HCEC 1CT (cell line): Measurements from ENCODE around the gene ANKRD53.

Experiments used
- DNase-seq: peaks from one replicate; pipeline ENCODE4 v3.0.0-alpha.2; 2017

The ANKRD53 gene

GRCh38 chr2:70967189-70967588, 11.2 kb upstream of the ANKRD53 start:
- DNase-seq = no peak

- DNase-seq = no peak
Observed at GRCh38 chr2:70974592-70974991, 3.8 kb upstream of the ANKRD53 start.

GRCh38 chr2:70975237-70975636, 3.2 kb upstream of the ANKRD53 start:
- no peak for DNase-seq

GRCh38 chr2:70977605-70978205, 725 bp upstream of the ANKRD53 start:
- DNase-seq = peak; percentile 83

GRCh38 chr2:70979180-70979488, 704 bp downstream of the ANKRD53 start:
- no peak for DNase-seq

GRCh38 chr2:70979626-70980025, 1.2 kb downstream of the ANKRD53 start:
- no peak for DNase-seq

- no peak for DNase-seq
Observed at GRCh38 chr2:70981421-70981820, 3.0 kb downstream of the ANKRD53 start.

- DNase-seq = no peak
Observed at GRCh38 chr2:70981866-70982810, 3.7 kb downstream of the ANKRD53 start.

GRCh38 chr2:70982971-70983370, 4.5 kb downstream of the ANKRD53 start:
- no peak for DNase-seq

GRCh38 chr2:70983506-70984227, 5.2 kb downstream of the ANKRD53 start:
- no peak for DNase-seq

GRCh38 chr2:70984228-70984575, 5.8 kb downstream of the ANKRD53 start:
- no peak for DNase-seq

- peak; percentile 5 for DNase-seq
Observed at GRCh38 chr2:70984576-70985282, 6.3 kb downstream of the ANKRD53 start.

GRCh38 chr2:70985283-70985688, 6.9 kb downstream of the ANKRD53 start:
- DNase-seq = no peak

- no peak for DNase-seq
Observed at GRCh38 chr2:70985956-70986355, 7.5 kb downstream of the ANKRD53 start.

GRCh38 chr2:70986499-70987189, 8.2 kb downstream of the ANKRD53 start:
- no peak for DNase-seq

- DNase-seq = no peak
Observed at GRCh38 chr2:70987386-70987785, 9.0 kb downstream of the ANKRD53 start.

- no peak for DNase-seq
Observed at GRCh38 chr2:70988151-70988550, 9.7 kb downstream of the ANKRD53 start.

GRCh38 chr2:70988726-70989648, 10.6 kb downstream of the ANKRD53 start:
- no peak for DNase-seq

- DNase-seq = no peak
Observed at GRCh38 chr2:70990216-70990615, 11.8 kb downstream of the ANKRD53 start.

GRCh38 chr2:70991142-70991541, 12.7 kb downstream of the ANKRD53 start:
- no peak for DNase-seq

GRCh38 chr2:70991742-70992141, 13.3 kb downstream of the ANKRD53 start:
- no peak for DNase-seq
